K562 (cell line): ENCODE data around the gene PPM1E. TPM values are rescaled to one million over a fixed set of nuclear protein-coding genes. Genes with fewer than 3 reads are reported as not detected.

Experiments
- BACH1 ChIP-seq: fragments of 200-800 bp; sonication (Bioruptor generic); IDR thresholded peaks from 2 replicates; pipeline ENCODE4 v1.6.1; 2016; ENCODE audit warnings: missing genetic modification characterization, missing compliant biosample characterization
- BCOR ChIP-seq: fragments of 450-650 bp; IDR thresholded peaks from 2 replicates; pipeline ENCODE4 v1.6.1; 2016
- CBX1 ChIP-seq: sonication (generic); IDR thresholded peaks from 2 replicates; pipeline ENCODE4 v1.6.1; 2016; ENCODE audit warnings: antibody characterized with exemption, low read depth, mild to moderate bottlenecking
- CCAR2 ChIP-seq: fragments of 200-400 bp; formaldehyde crosslinking; IDR thresholded peaks from 2 replicates; pipeline ENCODE4 v1.6.1; 2017; ENCODE audit warnings: mild to moderate bottlenecking, low read depth, low read length
- CEBPB ChIP-seq: fragments of 450-650 bp; IDR thresholded peaks from 2 replicates; pipeline ENCODE4 v1.6.1; 2016; ENCODE audit warnings: missing genetic modification characterization, missing compliant biosample characterization
- EHMT2 ChIP-seq: fragments of 450-650 bp; IDR thresholded peaks from 2 replicates; pipeline ENCODE4 v1.6.1; 2018; ENCODE audit warnings: antibody characterized with exemption
- JUNB ChIP-seq: fragments of 450-650 bp; formaldehyde crosslinking; conservative IDR thresholded peaks from 2 replicates; pipeline ENCODE4 v1.4.0; 2020; ENCODE audit warnings: mild to moderate bottlenecking
- KDM5B ChIP-seq: fragments of 200-600 bp; sonication (generic); IDR thresholded peaks from 2 replicates; pipeline ENCODE4 v1.6.1; 2012; ENCODE audit warnings: low read depth, mild to moderate bottlenecking, moderate library complexity, low read length, control low read depth, inconsistent platforms; ENCODE audit not compliant: insufficient replicate concordance
- KLF13 ChIP-seq: fragments of 450-650 bp; IDR thresholded peaks from 2 replicates; pipeline ENCODE4 v1.6.1; 2016; ENCODE audit warnings: missing genetic modification characterization, low read depth, mild to moderate bottlenecking, missing compliant biosample characterization, moderate library complexity, borderline replicate concordance
- NCOA2 ChIP-seq, 2 experiments: fragments of 450-650 bp; IDR thresholded peaks; 2 replicates each; pipeline ENCODE4 v1.6.1; 2018; ENCODE audit warnings: mild to moderate bottlenecking in 2 of 2, moderate library complexity in 1 of 2; ENCODE audit not compliant: partially characterized antibody in 2 of 2
- NEUROD1 ChIP-seq: fragments of 150-350 bp; IDR thresholded peaks from 2 replicates; pipeline ENCODE4 v1.6.1; 2014; ENCODE audit warnings: borderline replicate concordance, low read length, low read depth; ENCODE audit not compliant: partially characterized antibody
- PTBP1 ChIP-seq: fragments of 200-400 bp; formaldehyde crosslinking; IDR thresholded peaks from 2 replicates; pipeline ENCODE4 v1.6.1; 2017; ENCODE audit warnings: low read depth, low read length
- RUNX1 ChIP-seq: sonication (generic); IDR thresholded peaks from 2 replicates; pipeline ENCODE4 v1.6.1; 2016; ENCODE audit warnings: antibody characterized with exemption, low read depth
- SMARCC2 ChIP-seq: fragments of 450-650 bp; IDR thresholded peaks from 2 replicates; pipeline ENCODE4 v1.6.1; 2017; ENCODE audit warnings: antibody characterized with exemption, moderate library complexity, mild to moderate bottlenecking, low read depth
- SNRNP70 ChIP-seq: fragments of 200-400 bp; formaldehyde crosslinking; optimal IDR thresholded peaks from 2 replicates; pipeline ENCODE3; 2017; ENCODE audit warnings: low read depth, low read length
- SPI1 ChIP-seq: IDR thresholded peaks from 2 replicates; pipeline ENCODE4 v1.6.1; 2011; ENCODE audit warnings: low read depth, low read length, control low read depth, borderline replicate concordance
- TCF7L2 ChIP-seq: fragments of 150-350 bp; IDR thresholded peaks from 2 replicates; pipeline ENCODE4 v1.6.1; 2016; ENCODE audit warnings: low read depth, mild to moderate bottlenecking, low read length, moderate library complexity
- ZC3H11A ChIP-seq: IDR thresholded peaks from 2 replicates; pipeline ENCODE4 v1.6.1; 2012; ENCODE audit warnings: low read depth, low read length, improper control_type of control experiment
- ZFP36 ChIP-seq: fragments of 150-350 bp; IDR thresholded peaks from 2 replicates; pipeline ENCODE4 v1.6.1; 2018; ENCODE audit warnings: low read length, low read depth; ENCODE audit not compliant: partially characterized antibody
- ZNF23 ChIP-seq: fragments of 250-450 bp; sonication (Bioruptor Pico); IDR thresholded peaks from 2 replicates; pipeline ENCODE4 v1.4.0; 2020; ENCODE audit warnings: mild to moderate bottlenecking
- ZNF644 ChIP-seq: fragments of 200-800 bp; sonication (Bioruptor generic); IDR thresholded peaks from 2 replicates; pipeline ENCODE4 v1.6.1; 2016; ENCODE audit warnings: low read depth, missing genetic modification characterization, missing compliant biosample characterization
- ZNF707 ChIP-seq: fragments of 250-450 bp; sonication (Bioruptor Pico); conservative IDR thresholded peaks from 2 replicates; pipeline ENCODE4 v1.8.0; 2022; ENCODE audit warnings: inconsistent platforms, mild to moderate bottlenecking, moderate library complexity
- ZNF76 ChIP-seq: fragments of 250-450 bp; sonication (Bioruptor Pico); IDR thresholded peaks from 2 replicates; pipeline ENCODE4 v1.4.0; 2020; ENCODE audit warnings: mild to moderate bottlenecking, moderate library complexity, borderline replicate concordance
- ZNF785 ChIP-seq: fragments of 250-450 bp; sonication (Bioruptor Pico); IDR thresholded peaks from 2 replicates; pipeline ENCODE4 v1.4.0; 2020; ENCODE audit warnings: mild to moderate bottlenecking
- polyA plus RNA-seq, 8 experiments: library from polyadenylated mRNA; depleted of rRNA in 4 of 8; stranded (reverse) in 5 of 8; unstranded in 3 of 8; fragments of >200 nt; fragmentation: Nextera tagmentation in 2 of 8; fragmentation: Illumina TruSeq in 1 of 8; extraction: Ambion mirVana in 2 of 8; extraction: Trizol in 1 of 8; gene quantifications; 2 replicates each; pipeline versions ENCODE4 v1.2.1 to v1.2.3, GENCODE V29; 2011 to 2014; ENCODE audit warnings: inconsistent platforms in 1 of 8, missing spikeins in 1 of 8
- total RNA-seq, 7 experiments: library from RNA; depleted of rRNA in 6 of 7; stranded (reverse); fragments of >200 nt in 6 of 7; fragmentation: Illumina TruSeq in 2 of 7; extraction: Trizol in 2 of 7; gene quantifications; 2 replicates each; pipeline versions ENCODE4 v1.2.1 to v1.2.3, GENCODE V29; 2011 to 2021; ENCODE audit warnings: low replicate concordance in 1 of 7
- TF ChIP-seq, protein P1 (sequence below): fragments of 250-450 bp; sonication (Bioruptor Pico); IDR thresholded peaks from 2 replicates; pipeline ENCODE4 v1.8.0; 2022; ENCODE audit warnings: inconsistent platforms
- TF ChIP-seq, protein P2 (sequence below): fragments of 450-650 bp; conservative IDR thresholded peaks from 2 replicates; pipeline ENCODE4 v1.6.1; 2016; ENCODE audit warnings: missing genetic modification characterization, low read depth, mild to moderate bottlenecking, missing compliant biosample characterization, moderate library complexity
- TF ChIP-seq, protein P3 (sequence below): fragments of 250-450 bp; sonication (Bioruptor Pico); IDR thresholded peaks from 2 replicates; pipeline ENCODE4 v1.4.0; 2020; ENCODE audit warnings: mild to moderate bottlenecking

Gene PPM1E
- total and polyA plus RNA-seq, 9 of the 15 experiments (the other 6 are each of a cell fraction or from before 2014, with no cell fraction given): 1.0 to 5.7 (median 4.7) TPM

DNA sequence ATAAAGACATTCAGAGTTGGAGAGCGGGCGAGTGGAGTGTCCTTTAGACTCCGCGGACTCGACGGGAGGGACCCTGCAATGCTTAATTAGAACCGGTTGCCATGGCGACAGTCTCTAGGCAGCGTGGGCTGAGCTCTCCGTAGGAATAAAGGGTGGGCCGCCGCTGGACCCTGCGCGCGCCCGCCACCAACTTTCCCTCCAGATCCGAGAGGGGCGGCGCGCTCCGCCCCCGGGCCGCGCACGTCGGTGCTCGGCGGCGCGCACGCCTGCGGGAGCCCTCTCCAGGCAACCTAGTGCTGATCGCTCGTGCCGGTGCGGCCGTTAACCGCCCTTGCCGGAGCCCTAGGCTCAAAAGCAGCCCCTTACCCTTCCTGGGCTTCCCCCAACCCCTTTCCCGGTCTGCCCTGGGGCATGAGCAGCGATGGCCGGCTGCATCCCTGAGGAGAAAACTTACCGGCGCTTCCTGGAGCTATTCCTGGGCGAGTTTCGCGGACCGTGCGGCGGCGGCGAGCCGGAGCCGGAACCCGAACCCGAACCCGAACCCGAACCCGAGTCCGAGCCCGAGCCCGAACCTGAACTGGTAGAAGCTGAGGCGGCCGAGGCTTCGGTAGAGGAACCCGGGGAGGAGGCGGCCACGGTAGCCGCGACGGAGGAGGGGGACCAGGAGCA is at the start of gene PPM1E (continued):
- TF ChIP-seq JUNB (CRISPR knock-in tag): no peak
- no peak for TF ChIP-seq NCOA2 (IDR thresholded peaks at IDR 0.05; ENCODE audit: partially characterized antibody in 2 of 2)
- no peak for TF ChIP-seq RUNX1
- peak; percentile 27 for TF ChIP-seq KDM5B
- no peak for TF ChIP-seq KLF13 (tag)
- TF ChIP-seq BACH1 (tag): no peak
- no peak for TF ChIP-seq ZNF23 (CRISPR knock-in tag)
- TF ChIP-seq ZFP36: no peak
- no peak for TF ChIP-seq SMARCC2
- no peak for TF ChIP-seq ZC3H11A
- TF ChIP-seq PTBP1: no peak
- TF ChIP-seq SNRNP70: no peak
- no peak for TF ChIP-seq CCAR2
- peak; percentile 7; the same call in 1 of the 2 replicates for TF ChIP-seq EHMT2
- peak; percentile 39 for TF ChIP-seq NEUROD1
- TF ChIP-seq CEBPB (tag): no peak
- TF ChIP-seq ZNF785 (CRISPR knock-in tag): no peak
- no peak for TF ChIP-seq ZNF707 (CRISPR knock-in tag)
- TF ChIP-seq SPI1: no peak
- TF ChIP-seq BCOR: no peak
- 0 out of 2 replicates have a peak, but pooled peaks have one; percentile 25 for TF ChIP-seq ZNF76 (CRISPR knock-in tag)
- peak; percentile 85 for TF ChIP-seq ZNF644 (tag)
- TF ChIP-seq, protein P1, sequence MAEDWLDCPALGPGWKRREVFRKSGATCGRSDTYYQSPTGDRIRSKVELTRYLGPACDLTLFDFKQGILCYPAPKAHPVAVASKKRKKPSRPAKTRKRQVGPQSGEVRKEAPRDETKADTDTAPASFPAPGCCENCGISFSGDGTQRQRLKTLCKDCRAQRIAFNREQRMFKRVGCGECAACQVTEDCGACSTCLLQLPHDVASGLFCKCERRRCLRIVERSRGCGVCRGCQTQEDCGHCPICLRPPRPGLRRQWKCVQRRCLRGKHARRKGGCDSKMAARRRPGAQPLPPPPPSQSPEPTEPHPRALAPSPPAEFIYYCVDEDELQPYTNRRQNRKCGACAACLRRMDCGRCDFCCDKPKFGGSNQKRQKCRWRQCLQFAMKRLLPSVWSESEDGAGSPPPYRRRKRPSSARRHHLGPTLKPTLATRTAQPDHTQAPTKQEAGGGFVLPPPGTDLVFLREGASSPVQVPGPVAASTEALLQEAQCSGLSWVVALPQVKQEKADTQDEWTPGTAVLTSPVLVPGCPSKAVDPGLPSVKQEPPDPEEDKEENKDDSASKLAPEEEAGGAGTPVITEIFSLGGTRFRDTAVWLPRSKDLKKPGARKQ (CRISPR knock-in tag): no peak
- TF ChIP-seq, protein P2, sequence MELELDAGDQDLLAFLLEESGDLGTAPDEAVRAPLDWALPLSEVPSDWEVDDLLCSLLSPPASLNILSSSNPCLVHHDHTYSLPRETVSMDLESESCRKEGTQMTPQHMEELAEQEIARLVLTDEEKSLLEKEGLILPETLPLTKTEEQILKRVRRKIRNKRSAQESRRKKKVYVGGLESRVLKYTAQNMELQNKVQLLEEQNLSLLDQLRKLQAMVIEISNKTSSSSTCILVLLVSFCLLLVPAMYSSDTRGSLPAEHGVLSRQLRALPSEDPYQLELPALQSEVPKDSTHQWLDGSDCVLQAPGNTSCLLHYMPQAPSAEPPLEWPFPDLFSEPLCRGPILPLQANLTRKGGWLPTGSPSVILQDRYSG (tag): 0 out of 2 replicates have a peak, but pooled peaks have one; percentile 29
- no peak for TF ChIP-seq TCF7L2
- no peak for TF ChIP-seq CBX1
- TF ChIP-seq, protein P3, sequence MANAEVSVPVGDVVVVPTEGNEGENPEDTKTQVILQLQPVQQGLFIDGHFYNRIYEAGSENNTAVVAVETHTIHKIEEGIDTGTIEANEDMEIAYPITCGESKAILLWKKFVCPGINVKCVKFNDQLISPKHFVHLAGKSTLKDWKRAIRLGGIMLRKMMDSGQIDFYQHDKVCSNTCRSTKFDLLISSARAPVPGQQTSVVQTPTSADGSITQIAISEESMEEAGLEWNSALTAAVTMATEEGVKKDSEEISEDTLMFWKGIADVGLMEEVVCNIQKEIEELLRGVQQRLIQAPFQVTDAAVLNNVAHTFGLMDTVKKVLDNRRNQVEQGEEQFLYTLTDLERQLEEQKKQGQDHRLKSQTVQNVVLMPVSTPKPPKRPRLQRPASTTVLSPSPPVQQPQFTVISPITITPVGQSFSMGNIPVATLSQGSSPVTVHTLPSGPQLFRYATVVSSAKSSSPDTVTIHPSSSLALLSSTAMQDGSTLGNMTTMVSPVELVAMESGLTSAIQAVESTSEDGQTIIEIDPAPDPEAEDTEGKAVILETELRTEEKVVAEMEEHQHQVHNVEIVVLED (CRISPR knock-in tag): peak; percentile 96
